HG03135 (cell line): ENCODE measurements around the gene PTPN6.

Experiments
- ATAC-seq: cut with Tn5 transposase; IDR thresholded peaks from one replicate; pipeline ENCODE4 v1.9.1; 2021; ENCODE audit warnings: mild to moderate bottlenecking, moderate library complexity; ENCODE audit not compliant: unreplicated experiment

PTPN6 gene

DNA sequence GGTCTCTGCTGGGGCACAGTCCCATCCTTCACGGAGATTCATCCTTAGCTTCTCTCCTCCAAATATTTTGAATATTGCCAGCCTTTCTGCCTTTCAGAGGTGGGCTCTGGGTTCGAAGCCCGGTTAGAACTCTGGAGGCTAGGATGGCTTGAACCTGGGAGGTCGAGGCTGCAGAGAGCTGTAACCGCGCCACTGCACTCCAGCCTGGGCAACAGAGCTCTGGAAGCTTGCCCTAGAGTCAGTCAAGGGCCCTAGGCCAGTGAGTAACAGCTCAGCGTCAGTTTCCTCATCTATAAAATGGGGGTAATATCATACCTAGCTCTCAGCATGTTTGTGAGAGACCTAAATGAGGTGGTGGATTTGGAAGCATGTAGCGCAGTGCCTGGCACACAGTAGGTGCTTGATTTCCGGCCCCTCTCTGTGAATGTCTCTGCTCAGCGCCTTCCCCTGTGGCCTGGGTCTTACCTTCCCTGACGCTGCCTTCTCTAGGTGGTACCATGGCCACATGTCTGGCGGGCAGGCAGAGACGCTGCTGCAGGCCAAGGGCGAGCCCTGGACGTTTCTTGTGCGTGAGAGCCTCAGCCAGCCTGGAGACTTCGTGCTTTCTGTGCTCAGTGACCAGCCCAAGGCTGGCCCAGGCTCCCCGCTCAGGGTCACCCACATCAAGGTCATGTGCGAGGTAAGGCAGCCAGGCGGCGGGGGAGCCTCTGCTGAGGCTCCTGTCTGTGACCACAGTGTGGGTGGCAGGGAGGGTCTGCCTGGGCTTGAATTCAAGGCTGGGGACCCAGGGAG is 3.4 kb downstream of the PTPN6 start:
- ATAC-seq = no peak

DNA sequence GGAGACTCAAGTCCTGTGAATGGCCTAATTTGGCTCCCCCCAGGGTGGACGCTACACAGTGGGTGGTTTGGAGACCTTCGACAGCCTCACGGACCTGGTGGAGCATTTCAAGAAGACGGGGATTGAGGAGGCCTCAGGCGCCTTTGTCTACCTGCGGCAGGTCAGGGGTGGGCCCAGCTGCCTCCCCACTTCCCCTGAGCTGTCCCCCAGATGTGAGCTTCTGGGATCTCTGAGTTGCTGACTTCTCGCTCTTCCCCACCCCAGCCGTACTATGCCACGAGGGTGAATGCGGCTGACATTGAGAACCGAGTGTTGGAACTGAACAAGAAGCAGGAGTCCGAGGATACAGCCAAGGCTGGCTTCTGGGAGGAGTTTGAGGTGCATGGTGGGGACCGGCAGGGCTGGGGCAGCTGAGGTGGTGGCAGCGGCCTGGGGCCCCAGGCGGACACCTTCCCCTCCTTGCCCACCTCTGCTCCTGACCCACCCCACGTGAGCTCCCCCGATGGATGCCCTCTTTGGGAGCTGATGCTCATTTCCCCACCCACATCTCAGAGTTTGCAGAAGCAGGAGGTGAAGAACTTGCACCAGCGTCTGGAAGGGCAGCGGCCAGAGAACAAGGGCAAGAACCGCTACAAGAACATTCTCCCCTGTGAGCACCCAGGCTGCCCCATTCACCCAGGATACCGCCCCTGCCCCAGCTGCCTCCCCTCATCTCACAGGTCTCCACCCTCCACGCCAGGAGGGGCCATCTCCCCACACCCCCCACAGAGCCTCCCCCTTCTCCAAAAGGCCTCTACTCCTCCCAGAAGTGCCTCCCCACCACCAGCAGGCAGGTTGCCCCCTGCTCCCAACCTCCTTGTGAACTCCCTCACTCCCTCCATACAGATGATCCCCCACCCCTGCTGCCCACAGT is 4.2 kb downstream of the PTPN6 start:
- no peak for ATAC-seq

- no peak for ATAC-seq
Measured at GRCh38 chr12:6956021-6956727, 5.0 kb downstream of the PTPN6 start.

DNA sequence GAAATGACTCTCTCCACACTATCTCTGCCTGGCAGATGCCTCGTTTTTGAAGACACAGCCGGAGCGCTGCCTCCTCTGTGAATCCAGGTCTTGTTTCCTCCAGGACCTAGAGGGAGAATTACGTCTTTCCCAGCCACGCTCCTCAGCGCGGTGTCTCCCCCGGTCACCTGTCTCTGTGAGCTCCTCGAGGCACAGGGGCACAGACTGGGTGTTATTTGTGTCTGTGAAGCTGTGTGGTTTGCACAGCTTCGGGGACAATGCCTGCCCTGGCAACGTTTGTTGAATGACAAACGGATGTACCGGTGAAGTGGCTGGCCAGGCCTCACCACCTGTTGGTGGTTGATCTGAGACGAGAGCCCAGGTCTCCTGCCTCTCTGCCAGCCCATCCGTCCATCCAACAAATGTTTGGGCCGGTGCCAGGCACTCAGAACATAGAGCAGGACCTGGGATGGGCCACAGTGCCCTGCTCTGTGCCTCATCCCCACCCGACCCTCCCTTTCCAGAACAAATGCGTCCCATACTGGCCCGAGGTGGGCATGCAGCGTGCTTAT is 6.1 kb downstream of the PTPN6 start:
- ATAC-seq = no peak

DNA sequence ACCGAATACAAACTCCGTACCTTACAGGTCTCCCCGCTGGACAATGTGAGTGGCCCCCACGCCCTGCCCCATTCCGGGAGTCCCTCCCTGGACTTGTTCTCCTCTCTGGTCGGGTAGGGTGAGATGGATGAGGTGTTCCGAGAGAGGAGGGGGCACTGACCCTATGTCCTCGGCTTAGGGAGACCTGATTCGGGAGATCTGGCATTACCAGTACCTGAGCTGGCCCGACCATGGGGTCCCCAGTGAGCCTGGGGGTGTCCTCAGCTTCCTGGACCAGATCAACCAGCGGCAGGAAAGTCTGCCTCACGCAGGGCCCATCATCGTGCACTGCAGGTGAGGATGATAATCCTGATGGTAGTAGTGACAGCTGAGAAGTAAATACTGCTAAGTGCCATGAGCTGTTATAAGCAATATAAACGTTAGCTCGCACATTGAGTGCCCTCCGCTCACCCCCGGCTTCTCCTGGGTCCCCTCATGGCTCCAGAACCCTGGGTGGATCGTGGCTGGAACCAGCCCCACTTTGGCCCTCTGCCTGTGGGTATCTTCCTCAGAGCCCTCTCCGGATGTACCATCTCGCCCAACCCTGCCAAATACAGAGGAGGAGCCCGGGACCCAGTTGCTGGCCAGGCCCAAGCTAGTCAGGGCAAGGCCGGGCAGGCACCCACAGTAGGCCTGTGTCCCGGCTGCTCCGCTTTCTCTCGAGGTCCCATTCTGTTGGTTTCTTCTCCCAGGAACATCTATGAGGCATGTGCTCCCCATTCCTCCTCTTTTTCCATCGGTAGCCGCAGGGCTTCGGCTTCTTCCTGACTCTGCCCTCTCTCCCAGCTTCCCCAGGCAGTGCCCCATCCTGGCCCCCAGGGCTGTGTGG is 6.8 kb downstream of the PTPN6 start:
- no peak for ATAC-seq

- ATAC-seq = no peak
Measured at GRCh38 chr12:6958609-6959057, 7.5 kb downstream of the PTPN6 start.

- peak; percentile 47 for ATAC-seq
Measured at GRCh38 chr12:6959058-6959804, 8.1 kb downstream of the PTPN6 start.

GRCh38 chr12:6959805-6960592 is 8.8 kb downstream of the PTPN6 start:
- no peak for ATAC-seq

DNA sequence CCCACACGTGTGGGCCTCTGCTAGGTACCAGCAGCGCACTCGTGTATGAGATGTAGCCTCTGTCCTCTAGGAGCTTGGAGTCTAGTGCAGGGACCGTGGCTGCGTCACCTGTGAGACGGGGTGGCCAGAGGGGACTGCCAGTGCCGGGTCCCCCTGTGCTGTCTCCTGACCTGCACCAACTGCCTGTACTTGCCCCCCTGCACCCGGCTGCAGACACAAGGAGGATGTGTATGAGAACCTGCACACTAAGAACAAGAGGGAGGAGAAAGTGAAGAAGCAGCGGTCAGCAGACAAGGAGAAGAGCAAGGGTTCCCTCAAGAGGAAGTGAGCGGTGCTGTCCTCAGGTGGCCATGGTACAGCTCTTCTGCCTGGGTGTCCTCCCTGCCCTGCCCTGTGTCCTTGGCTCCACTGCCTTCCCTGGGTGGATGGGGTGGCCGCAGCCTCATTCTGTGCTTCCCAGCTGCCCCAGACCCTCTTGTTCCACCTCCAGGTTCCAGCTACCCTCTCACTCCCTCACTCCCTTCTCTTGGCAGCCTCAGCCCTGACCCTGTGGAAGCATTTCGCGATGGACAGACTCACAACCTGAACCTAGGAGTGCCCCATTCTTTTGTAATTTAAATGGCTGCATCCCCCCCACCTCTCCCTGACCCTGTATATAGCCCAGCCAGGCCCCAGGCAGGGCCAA is 9.6 kb downstream of the PTPN6 start:
- ATAC-seq = no peak

DNA sequence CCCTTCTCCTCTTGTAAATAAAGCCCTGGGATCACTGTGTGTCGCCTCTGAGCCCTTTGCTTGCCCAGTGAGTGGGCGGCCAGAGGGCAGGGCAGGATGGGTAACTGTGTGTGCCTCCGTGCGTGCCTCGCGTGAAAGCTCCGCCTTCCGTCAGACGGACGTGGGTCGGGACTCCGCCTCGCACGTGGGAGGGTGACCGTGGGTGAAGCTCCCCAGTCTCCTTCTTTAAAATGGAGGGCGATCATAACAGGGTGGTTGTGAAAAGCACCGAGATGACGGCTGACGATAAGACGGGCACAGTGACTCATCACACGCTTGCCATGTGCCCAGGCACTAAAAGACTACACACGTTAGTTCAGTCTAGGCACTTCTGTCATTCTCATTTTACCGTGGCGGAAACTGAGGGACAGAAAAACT is 10.1 kb downstream of the PTPN6 start:
- no peak for ATAC-seq

DNA sequence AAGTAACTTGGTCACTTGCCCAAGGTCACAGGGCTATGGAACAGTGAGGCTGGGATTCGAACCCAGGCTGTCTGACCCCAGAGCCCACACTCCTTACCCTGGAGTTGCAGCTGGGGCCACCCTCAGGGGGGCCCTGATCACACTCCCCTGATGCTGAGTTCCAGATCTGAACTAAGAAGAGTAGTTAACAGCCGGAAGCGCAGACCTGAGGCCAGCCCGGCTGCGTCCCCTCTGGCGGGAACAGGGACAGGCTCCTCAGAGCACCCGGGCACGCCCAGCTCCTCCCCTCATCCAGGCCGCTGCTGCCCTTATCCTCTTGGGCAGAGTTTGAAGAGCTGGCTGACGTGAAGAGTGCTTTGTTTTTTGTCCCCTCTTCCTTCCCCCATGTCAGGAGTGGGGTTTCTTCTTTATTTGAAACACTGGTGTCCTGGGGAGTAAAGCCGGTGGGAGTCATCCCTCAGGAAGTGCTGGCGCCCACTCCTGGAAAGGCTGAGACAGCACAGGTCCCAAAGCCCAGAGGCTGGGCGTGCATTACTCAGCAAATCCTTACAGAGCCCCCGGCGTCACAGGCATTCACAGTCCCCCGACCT is 10.6 kb downstream of the PTPN6 start:
- no peak for ATAC-seq

- ATAC-seq = no peak
Measured at GRCh38 chr12:6962285-6963015, 11.3 kb downstream of the PTPN6 start.

- ATAC-seq = no peak
Measured at GRCh38 chr12:6963016-6963731, 12.0 kb downstream of the PTPN6 start.

GRCh38 chr12:6963791-6964413 is 12.7 kb downstream of the PTPN6 start:
- no peak for ATAC-seq

GRCh38 chr12:6964605-6965025 is 13.5 kb downstream of the PTPN6 start:
- no peak for ATAC-seq
